Liver (tissue), 3 donors: ENCODE results near the gene NIPSNAP3A.

Source experiments
- CTCF ChIP-seq: fragments of 150-350 bp; IDR thresholded peaks from 2 replicates; pipeline ENCODE4 v1.5.1; 2017; ENCODE audit warnings: improper control_type of control experiment, low read depth, low read length; ENCODE audit not compliant: missing input control
- FOXA1 ChIP-seq: IDR thresholded peaks from 2 replicates; pipeline ENCODE4 v1.6.1; 2016; ENCODE audit warnings: antibody characterized with exemption
- GABPA ChIP-seq, 2 donors: IDR thresholded peaks in 1 of 2; conservative IDR thresholded peaks in 1 of 2; 2 replicates each; pipeline ENCODE4 v1.6.1; 2016; ENCODE audit warnings: antibody characterized with exemption in 2 of 2, mild to moderate bottlenecking in 1 of 2, moderate library complexity in 1 of 2
- JUND ChIP-seq, 2 donors: IDR thresholded peaks; 2 replicates each; pipeline ENCODE4 v1.6.1; 2016; ENCODE audit warnings: antibody characterized with exemption in 2 of 2
- NR2F2 ChIP-seq: IDR thresholded peaks from 2 replicates; pipeline ENCODE4 v1.6.1; 2016; ENCODE audit warnings: antibody characterized with exemption
- RAD21 ChIP-seq, 2 donors: IDR thresholded peaks; 2 replicates each; pipeline ENCODE4 v1.6.1; 2016; ENCODE audit warnings: antibody characterized with exemption in 2 of 2, mild to moderate bottlenecking in 2 of 2
- donor health status: healthy.
- donor health status: healthy.

GRCh38 chr9:104769655-104770054 lies 22.2 kb downstream of the NIPSNAP3A start:
- TF ChIP-seq RAD21 (IDR thresholded peaks at IDR 0.05) (no peak), JUND (IDR thresholded peaks at IDR 0.05) (no peak), CTCF (no peak), GABPA (IDR thresholded peaks at IDR 0.05 in 1 of 2, conservative IDR thresholded peaks at IDR 0.05 in 1 of 2) (no peak), FOXA1 (no peak), NR2F2 (no peak)
